HCT116 (cell line): ENCODE results near the gene ZCCHC17. TPM values are rescaled to one million over a fixed set of nuclear protein-coding genes. Genes with fewer than 3 reads are reported as not detected.

Source experiments
- ATAC-seq: fragments of 200-7000 bp; cut with Tn5 transposase; 2 replicates; pipeline ENCODE4 v1.9.1; 2020; ENCODE audit warnings: mild to moderate bottlenecking, moderate library complexity
- Bru-seq: library from RNA; stranded (reverse); fragments of 400-500 nt; gene quantifications from one replicate; lab custom pipeline; 2021; lab: Mats Ljungman, UMichigan
- BruChase-seq, 2 experiments: library from RNA; stranded (reverse); fragments of 400-500 nt; gene quantifications; one replicate each; lab custom pipeline; 2021; lab: Mats Ljungman, UMichigan
- BruUV-seq: library from RNA; stranded (reverse); fragments of 400-500 nt; replicated peaks from 2 replicates; lab custom pipeline; 2021; lab: Mats Ljungman, UMichigan
- CTCF ChIA-PET: fragments of 300-600 bp; sonication (Branson Sonifier 250); formaldehyde crosslinking; loops from one replicate; lab custom pipeline; 2021; ENCODE audit warnings: antibody characterized with exemption; lab: Charles Lee
- POLR2A ChIA-PET: fragments of 300-600, 350-600 bp; sonication (Branson Sonifier 250); formaldehyde crosslinking; loops from one replicate; lab custom pipeline; 2021; ENCODE audit warnings: antibody characterized with exemption; lab: Charles Lee
- RAD21 ChIA-PET, 2 experiments: fragments of 300-600 bp; sonication (Branson Sonifier 250); formaldehyde crosslinking; loops; one replicate each; lab custom pipeline; 2023; ENCODE audit warnings: low total read pairs in 2 of 2; ENCODE audit not compliant: uncharacterized antibody in 2 of 2, unreplicated experiment in 2 of 2, low non-redundant PET in 1 of 2; lab: Charles Lee
- DNase-seq: peaks from one replicate; pipeline ENCODE4 v3.0.0-alpha.2; 2010; ENCODE audit warnings: low read depth, low spot score
- H2AFZ ChIP-seq: fragments of 200-600 bp; shearing (Covaris generic), sonication (generic); 2 replicates; pipeline ENCODE4 v1.6.1; 2017; ENCODE audit warnings: low read depth, mixed run types, mixed read lengths, antibody characterized with exemption, low read length; ENCODE audit not compliant: poor library complexity, severe bottlenecking
- H3K27ac ChIP-seq: 2 replicates; pipeline ENCODE4 v1.5.1; 2012; ENCODE audit warnings: low read depth, low read length
- H3K27me3 ChIP-seq: fragments of 200-600 bp; sonication (generic); 2 replicates; pipeline ENCODE4 v1.6.1; 2016; ENCODE audit warnings: mixed run types, low read length, mixed read lengths; ENCODE audit not compliant: insufficient read depth
- H3K36me3 ChIP-seq, 2 experiments: fragments of 200-500 bp in 1 of 2; fragments of 200-600 bp in 1 of 2; sonication (Bioruptor generic) in 1 of 2; sonication (generic) in 1 of 2; 2 replicates each; pipeline versions ENCODE4 v1.5.1 to v1.6.1; 2014 to 2016; ENCODE audit warnings: low read length in 2 of 2, inconsistent platforms in 1 of 2, mixed read lengths in 1 of 2, mixed run types in 1 of 2; ENCODE audit not compliant: insufficient read depth in 2 of 2, control insufficient read depth in 1 of 2
- H3K4me1 ChIP-seq, 2 experiments: fragments of 200-600 bp in 1 of 2; sonication (generic) in 1 of 2; 2 replicates each; pipeline versions ENCODE4 v1.5.1 to v1.6.1; 2012 to 2017; ENCODE audit warnings: low read length in 2 of 2, inconsistent platforms in 1 of 2, mild to moderate bottlenecking in 1 of 2, mixed read lengths in 1 of 2, mixed run types in 1 of 2, moderate library complexity in 1 of 2; ENCODE audit not compliant: insufficient read depth in 2 of 2, control insufficient read depth in 1 of 2
- H3K4me2 ChIP-seq: fragments of 200-600 bp; sonication (generic); 2 replicates; pipeline ENCODE4 v1.6.1; 2017; ENCODE audit warnings: mixed run types, low read length, mixed read lengths
- H3K4me3 ChIP-seq, 2 experiments: fragments of 200-600 bp in 1 of 2; sonication (generic) in 1 of 2; replicated peaks in 1 of 2; 2 replicates each; pipeline ENCODE4 v1.5.1; 2011 to 2016; ENCODE audit warnings: low read length in 2 of 2, control low read depth in 1 of 2, low read depth in 1 of 2, mild to moderate bottlenecking in 1 of 2, mixed read lengths in 1 of 2, mixed run types in 1 of 2
- H3K79me2 ChIP-seq: fragments of 200-600 bp; sonication (generic); 2 replicates; pipeline ENCODE4 v1.6.1; 2017; ENCODE audit warnings: mild to moderate bottlenecking, mixed run types, low read length, moderate library complexity, mixed read lengths; ENCODE audit not compliant: insufficient read depth
- H3K9ac ChIP-seq: fragments of 200-600 bp; sonication (generic); 2 replicates; pipeline ENCODE4 v1.6.1; 2016; ENCODE audit warnings: low read length, mixed read lengths
- H3K9me2 ChIP-seq: fragments of 200-600 bp; sonication (generic), shearing (Covaris generic); 2 replicates; pipeline ENCODE4 v1.6.1; 2017; ENCODE audit warnings: mixed run types, mild to moderate bottlenecking, moderate library complexity; ENCODE audit not compliant: insufficient read depth
- H3K9me3 ChIP-seq, 2 experiments: fragments of 200-500 bp in 1 of 2; fragments of 200-600 bp in 1 of 2; sonication (Bioruptor generic) in 1 of 2; sonication (generic) in 1 of 2; 2 replicates each; pipeline ENCODE4 v1.6.1; 2014 to 2017; ENCODE audit warnings: low read length in 2 of 2, mixed read lengths in 2 of 2, inconsistent platforms in 1 of 2, low read depth in 1 of 2, mild to moderate bottlenecking in 1 of 2, mixed run types in 1 of 2, moderate library complexity in 1 of 2; ENCODE audit not compliant: control insufficient read depth in 1 of 2, insufficient read depth in 1 of 2
- H4K20me1 ChIP-seq: fragments of 200-600 bp; sonication (generic), shearing (Covaris generic); 2 replicates; pipeline ENCODE4 v1.6.1; 2017; ENCODE audit warnings: mixed run types, mild to moderate bottlenecking, moderate library complexity; ENCODE audit not compliant: insufficient read depth
- EGR1 ChIP-seq: IDR thresholded peaks from 2 replicates; pipeline ENCODE4 v1.6.1; 2012; ENCODE audit warnings: low read depth
- FOSL1 ChIP-seq: IDR thresholded peaks from 2 replicates; pipeline ENCODE4 v1.6.1; 2012; ENCODE audit warnings: low read depth
- POLR2A ChIP-seq: IDR thresholded peaks from 2 replicates; pipeline ENCODE4 v1.7.0; 2011; ENCODE audit warnings: borderline replicate concordance; ENCODE audit not compliant: insufficient read depth, insufficient read length; ENCODE audit errors: extremely low read depth
- POLR2AphosphoS5 ChIP-seq: IDR thresholded peaks from 2 replicates; pipeline ENCODE4 v1.6.1; 2011; ENCODE audit warnings: mild to moderate bottlenecking, low read depth, low read length, moderate library complexity
- SIN3A ChIP-seq: IDR thresholded peaks from 2 replicates; pipeline ENCODE4 v1.6.1; 2012; ENCODE audit warnings: low read depth
- SP1 ChIP-seq: IDR thresholded peaks from 2 replicates; pipeline ENCODE4 v1.6.1; 2012; ENCODE audit warnings: low read depth
- SRF ChIP-seq: IDR thresholded peaks from 2 replicates; pipeline ENCODE4 v1.6.1; 2012; ENCODE audit warnings: low read depth
- YY1 ChIP-seq: IDR thresholded peaks from 2 replicates; pipeline ENCODE4 v1.6.1; 2011; ENCODE audit warnings: low read length, low read depth, moderate library complexity, mild to moderate bottlenecking; ENCODE audit not compliant: insufficient replicate concordance; ENCODE audit errors: extremely low read depth
- ZFX ChIP-seq: fragments of 450-650 bp; IDR thresholded peaks from 2 replicates; pipeline ENCODE4 v1.6.1; 2017
- intact Hi-C: fragments of 100-400 bp; cut with micrococcal nuclease; formaldehyde crosslinking; loops from 2 replicates; pipeline ENCODE4 v1.10.0; 2022
- long read RNA-seq: library from polyadenylated mRNA; unstranded; transcript quantifications from one replicate; pipeline ENCODE4 v2.0.0, GENCODE V29; 2021; ENCODE audit not compliant: unreplicated experiment
- polyA plus RNA-seq: library from polyadenylated mRNA; unstranded; fragments of >200 nt; gene quantifications from 2 replicates; pipeline ENCODE4 v1.2.1, GENCODE V29; 2012; ENCODE audit warnings: missing spikeins
- total RNA-seq: library from RNA; stranded (reverse); gene quantifications from one replicate; pipeline ENCODE4 v1.2.1, GENCODE V29; 2021; ENCODE audit not compliant: unreplicated experiment
- TF ChIP-seq, protein P1 (sequence below), 3 experiments: fragments of 200-600 bp in 1 of 3; sonication (generic) in 1 of 3; IDR thresholded peaks in 2 of 3; conservative IDR thresholded peaks in 1 of 3; 2 replicates each; pipeline ENCODE4 v1.5.1; 2012 to 2017; ENCODE audit warnings: low read depth in 2 of 3, low read length in 2 of 3, antibody characterized with exemption in 1 of 3, borderline replicate concordance in 1 of 3, control low read depth in 1 of 3, mild to moderate bottlenecking in 1 of 3, mixed read lengths in 1 of 3, mixed run types in 1 of 3, moderate library complexity in 1 of 3; ENCODE audit not compliant: insufficient read depth in 1 of 3
- TF ChIP-seq, protein P2 (sequence below): IDR thresholded peaks from 2 replicates; pipeline ENCODE4 v1.6.1; 2012

ZCCHC17 gene, protein sequence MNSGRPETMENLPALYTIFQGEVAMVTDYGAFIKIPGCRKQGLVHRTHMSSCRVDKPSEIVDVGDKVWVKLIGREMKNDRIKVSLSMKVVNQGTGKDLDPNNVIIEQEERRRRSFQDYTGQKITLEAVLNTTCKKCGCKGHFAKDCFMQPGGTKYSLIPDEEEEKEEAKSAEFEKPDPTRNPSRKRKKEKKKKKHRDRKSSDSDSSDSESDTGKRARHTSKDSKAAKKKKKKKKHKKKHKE
- 27.8 TPM for total RNA-seq
- 24.4 and 31.4 TPM in 2 replicates for polyA plus RNA-seq
- percentile 75 among the genes with signal in this experiment for Bru-seq, nascent RNA
- percentile 72 among the genes with signal in this experiment for BruChase-seq, experiment 1, labeled RNA remaining after a 6-hour chase
- percentile 72 among the genes with signal in this experiment for BruChase-seq, experiment 2, labeled RNA remaining after a 2-hour chase
- long read RNA-seq, transcript ZCCHC17-201 (8 exons, 1,605 nt), result major isoform, 35 of 60 reads
- long read RNA-seq, partial matches to known transcripts, result 7 of 60 reads
- long read RNA-seq, other reads (novel, unspliced or antisense), result 12 of 60 reads

DNA sequence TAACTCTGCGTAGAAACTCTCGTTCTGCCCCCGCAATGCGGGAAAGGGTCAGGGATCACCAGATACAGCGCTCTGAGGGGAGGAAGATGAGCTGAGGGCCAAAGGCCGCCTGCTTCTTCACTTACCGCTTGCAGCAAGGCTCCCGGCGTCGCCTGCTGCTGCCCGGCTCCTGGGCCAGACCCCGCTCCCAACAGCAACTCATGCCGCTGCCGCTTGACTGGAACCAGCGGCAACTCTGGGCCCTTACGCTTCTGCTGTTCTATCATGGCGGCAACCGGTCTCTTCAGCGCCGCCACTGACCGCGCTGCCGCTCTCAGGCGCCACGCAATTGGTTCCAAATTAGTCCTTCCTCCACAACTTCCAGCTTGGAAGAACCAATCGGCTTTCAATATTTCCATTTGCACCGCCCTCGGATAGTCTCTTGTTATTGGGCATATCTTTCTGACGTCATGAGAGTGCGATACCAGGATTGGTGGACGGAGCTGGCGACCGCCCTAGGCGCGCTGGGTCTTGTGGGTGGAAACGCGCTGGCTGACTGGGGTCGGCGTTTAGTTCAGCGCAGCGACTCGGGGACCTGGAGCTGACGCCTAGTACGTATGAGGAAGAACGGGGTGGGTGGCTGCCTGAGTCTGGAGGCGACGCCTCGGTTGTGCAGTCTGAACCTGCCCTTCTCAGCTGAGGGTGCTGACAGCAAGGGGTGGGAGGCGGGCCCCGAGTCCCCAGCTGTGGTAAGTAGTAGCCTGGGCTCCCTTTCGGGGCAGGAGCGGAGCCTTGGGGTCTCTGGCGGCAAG lies at the start of gene ZCCHC17, which contains the start of gene SNRNP40:
TSS of gene ZCCHC17 (plus strand) at position 547 of the 791 bp plus-strand sequence. CDS start 13,067 bp downstream, outside the sequence.
TSS of gene SNRNP40 (minus strand) at position 303 of the 791 bp plus-strand sequence. CDS start at position 266, 37 bp downstream.
- peaks cover 4 to 22% of the 10 kb centered on the region in 2 experiments; a peak in 3 of 4 replicates for H3K4me1 ChIP-seq
- H3K79me2 ChIP-seq, result peaks cover 95% of the 10 kb centered on the region
- peaks cover 14 to 20% of the 10 kb centered on the region in 2 experiments; a peak in 3 of 4 replicates for H3K36me3 ChIP-seq
- TF ChIP-seq POLR2A (peak; percentile 87), FOSL1 (no peak), POLR2AphosphoS5 (peak; percentile 90), ZFX (peak; percentile 70), EGR1 (peak; percentile 55), SP1 (peak; percentile 95), YY1 (peak; percentile 91), SRF (peak; percentile 42), SIN3A (peak; percentile 78)
- TF ChIP-seq, protein P1, sequence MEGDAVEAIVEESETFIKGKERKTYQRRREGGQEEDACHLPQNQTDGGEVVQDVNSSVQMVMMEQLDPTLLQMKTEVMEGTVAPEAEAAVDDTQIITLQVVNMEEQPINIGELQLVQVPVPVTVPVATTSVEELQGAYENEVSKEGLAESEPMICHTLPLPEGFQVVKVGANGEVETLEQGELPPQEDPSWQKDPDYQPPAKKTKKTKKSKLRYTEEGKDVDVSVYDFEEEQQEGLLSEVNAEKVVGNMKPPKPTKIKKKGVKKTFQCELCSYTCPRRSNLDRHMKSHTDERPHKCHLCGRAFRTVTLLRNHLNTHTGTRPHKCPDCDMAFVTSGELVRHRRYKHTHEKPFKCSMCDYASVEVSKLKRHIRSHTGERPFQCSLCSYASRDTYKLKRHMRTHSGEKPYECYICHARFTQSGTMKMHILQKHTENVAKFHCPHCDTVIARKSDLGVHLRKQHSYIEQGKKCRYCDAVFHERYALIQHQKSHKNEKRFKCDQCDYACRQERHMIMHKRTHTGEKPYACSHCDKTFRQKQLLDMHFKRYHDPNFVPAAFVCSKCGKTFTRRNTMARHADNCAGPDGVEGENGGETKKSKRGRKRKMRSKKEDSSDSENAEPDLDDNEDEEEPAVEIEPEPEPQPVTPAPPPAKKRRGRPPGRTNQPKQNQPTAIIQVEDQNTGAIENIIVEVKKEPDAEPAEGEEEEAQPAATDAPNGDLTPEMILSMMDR (IDR thresholded peaks at IDR 0.05 in 2 of 3, conservative IDR thresholded peaks at IDR 0.05 in 1 of 3; ENCODE audit: borderline replicate concordance in 1 of 3, insufficient read depth in 1 of 3, low read depth in 2 of 3, low read length in 2 of 3), result no peak
- TF ChIP-seq, protein P2, sequence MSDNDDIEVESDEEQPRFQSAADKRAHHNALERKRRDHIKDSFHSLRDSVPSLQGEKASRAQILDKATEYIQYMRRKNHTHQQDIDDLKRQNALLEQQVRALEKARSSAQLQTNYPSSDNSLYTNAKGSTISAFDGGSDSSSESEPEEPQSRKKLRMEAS, result peak; percentile 63; the same call in 1 of the 2 replicates
- H3K9me2 ChIP-seq, result no peaks in the 10 kb centered on the region
- H3K27ac ChIP-seq, result peak within 1 kb of the TSS; percentile 73
- peak; percentile 98 for ATAC-seq
- intact Hi-C loops, result no loop called here
- peak within 1 kb of the TSS; percentile 65 to 98 for H3K4me3 ChIP-seq
- no peaks in the 10 kb centered on the region for H3K9me3 ChIP-seq
- H4K20me1 ChIP-seq, result no peaks in the 10 kb centered on the region
- no peaks in the 10 kb centered on the region for H3K27me3 ChIP-seq
- peak within 1 kb of the TSS; percentile 97 for H3K9ac ChIP-seq
- RAD21 ChIA-PET, result no interaction called here
- POLR2A ChIA-PET, result interaction anchor here (0.6 to 1.5 kb wide), 13 partner anchors 11 to 238 kb away, joined by 3 to 18 read pairs (median 4); no protein-coding TSS in a partner anchor
- peak; percentile 99 for DNase-seq
- BruUV-seq, result no TSS peak
- CTCF ChIA-PET, result interaction anchor here (1.0 to 1.6 kb wide), 3 partner anchors 111 to 115 kb away, joined by 3 to 8 read pairs (median 8); no protein-coding TSS in a partner anchor
- no peak within 1 kb of the TSS for H2AFZ ChIP-seq
- peak within 1 kb of the TSS; percentile 96 for H3K4me2 ChIP-seq
